ENCODE results near the gene TAS1R1. TPM values are rescaled to one million over a fixed set of nuclear protein-coding genes. Genes with fewer than 3 reads are reported as not detected.

Gene TAS1R1
- total and polyA plus RNA-seq, 10 of the 15 experiments (the other 5 are each of a cell fraction or from before 2014, with no cell fraction given) = 0.03 to 0.06 (median 0.04) TPM; not detected in 7

DNA sequence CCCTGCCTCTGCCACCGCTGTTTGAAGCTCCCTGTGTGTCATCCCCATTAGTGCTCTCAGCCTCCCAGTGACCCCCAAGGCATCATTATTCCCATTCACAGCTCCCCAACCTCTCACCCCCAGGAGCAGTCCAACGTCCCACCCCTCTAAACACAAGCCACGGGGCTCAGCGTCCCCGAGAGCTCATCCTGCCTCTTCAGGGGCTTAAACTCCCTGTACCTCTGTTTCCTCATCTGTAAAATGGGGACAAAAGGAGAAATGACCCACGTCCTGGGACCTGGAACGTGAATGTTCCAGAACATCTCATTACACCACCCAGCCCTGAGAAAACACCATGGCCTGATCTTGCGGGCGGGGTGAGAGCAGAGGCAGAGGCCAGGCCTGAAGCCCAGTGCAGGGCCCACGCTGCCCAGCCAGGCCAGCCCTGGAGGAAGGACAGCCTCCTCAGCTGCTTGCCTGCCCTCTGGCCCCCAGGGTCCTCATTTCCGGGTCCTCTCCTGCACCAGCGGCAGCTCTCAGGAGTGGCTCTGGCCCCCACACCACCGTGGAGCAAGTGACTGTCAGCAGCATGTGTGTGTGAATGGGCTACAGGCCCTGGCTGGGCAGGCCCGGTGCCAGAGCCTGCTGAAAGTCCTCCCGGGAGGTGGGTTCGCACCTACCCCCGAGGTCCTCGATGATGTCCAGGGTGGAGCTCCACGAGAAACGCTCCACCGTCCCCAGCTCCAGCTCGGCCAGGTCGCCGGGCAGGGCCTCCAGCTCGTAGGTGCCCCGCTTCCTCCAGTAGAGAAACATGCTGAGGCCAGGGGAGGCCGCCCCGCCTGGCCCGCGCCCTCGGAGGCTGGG lies 49.5 kb upstream of the TAS1R1 start:
- ChIA-PET RAD21 (ENCODE audit: unreplicated experiment) (no interaction called here), SMC1A (ENCODE audit: uncharacterized antibody, unreplicated experiment) (no interaction called here), CTCF (interaction anchor here (1.0 kb wide), 1 partner anchor 15 kb away, joined by 3 read pairs; no protein-coding TSS in a partner anchor), POLR2A (no interaction called here)
- no peaks in the 10 kb centered on the region; the same call in 1 of the 2 replicates for H4K20me1 ChIP-seq (ENCODE audit: control insufficient read depth, insufficient read depth)
- H3K27ac ChIP-seq (ENCODE audit: control insufficient read depth, insufficient read depth) = no peak overlapping the region
- no peaks in the 10 kb centered on the region for H3K4me1 ChIP-seq (ENCODE audit: control insufficient read depth, insufficient read depth, low read length)
- FAIRE-seq (no peak), DNase-seq (ENCODE audit: low read depth, low spot score) (no peak), ATAC-seq (no peak)
- BruUV-seq (replicated peaks) = no TSS peak
- no peaks in the 10 kb centered on the region for H3K36me3 ChIP-seq (ENCODE audit: control insufficient read depth in 2 of 2, insufficient read depth in 2 of 2, low read length in 1 of 2)
- H3K27me3 ChIP-seq (replicated peaks in 1 of 2; ENCODE audit: control insufficient read depth in 2 of 2, insufficient read depth in 2 of 2, low read length in 1 of 2) = no peaks in the 10 kb centered on the region; a peak in 1 of 4 replicates
- TF ChIP-seq ZBTB4 (CRISPR knock-in tag; IDR thresholded peaks at IDR 0.05) (no peak), ZNF687 (IDR thresholded peaks at IDR 0.05) (no peak), SMARCA5 (IDR thresholded peaks at IDR 0.05) (no peak), EED (IDR thresholded peaks at IDR 0.05; ENCODE audit: low read depth) (no peak), SIN3A (IDR thresholded peaks at IDR 0.05; ENCODE audit: low read depth, low read length) (no peak), ZNF274 (IDR thresholded peaks at IDR 0.05; ENCODE audit: insufficient read depth, insufficient read length) (no peak), ZBTB33 (IDR thresholded peaks at IDR 0.05) (no peak), HDGF (IDR thresholded peaks at IDR 0.05) (no peak), MYC (IDR thresholded peaks at IDR 0.05; ENCODE audit: insufficient read depth, insufficient read length, insufficient replicate concordance, low read length, severe bottlenecking) (no peak), NFIC (IDR thresholded peaks at IDR 0.05; ENCODE audit: low read depth, low read length) (no peak)
- no peak overlapping the region for H2AFZ ChIP-seq (ENCODE audit: control insufficient read depth, low read depth, low read length)
- intact Hi-C loops (cut with micrococcal nuclease; ENCODE audit: unreplicated experiment) (no loop called here), in situ Hi-C loops (cut with MboI) (no loop called here)
- no peak overlapping the region for H3K4me3 ChIP-seq
- 39% methylated on average over 31 of the region's 31 CpGs for WGBS (ENCODE audit: insufficient coverage, insufficient replicate concordance, low lambda C conversion rate, missing lambda C conversion rate)
- H3K79me2 ChIP-seq (ENCODE audit: control insufficient read depth, insufficient read depth, low read length) = no peaks in the 10 kb centered on the region
- H3K9me3 ChIP-seq (replicated peaks; ENCODE audit: control insufficient read depth, insufficient read depth, low read length) = no peaks in the 10 kb centered on the region
- H3K4me2 ChIP-seq (ENCODE audit: control insufficient read depth, insufficient read depth) = no peak overlapping the region
- no peak overlapping the region for H3K9ac ChIP-seq (ENCODE audit: control insufficient read depth, insufficient read depth, low read length)

All from GM12878 (cell line).